Upper lobe of left lung (tissue), 6 donors: ENCODE measurements around the gene SHISAL2B. TPM values are rescaled to one million over a fixed set of nuclear protein-coding genes. Genes with fewer than 3 reads are reported as not detected.

Experiments
- ATAC-seq, 2 donors: fragments of 200-7000 bp; cut with Tn5 transposase; one replicate each; pipeline ENCODE4 v1.9.1; 2022; ENCODE audit warnings: mild to moderate bottlenecking in 2 of 2, moderate library complexity in 2 of 2; ENCODE audit not compliant: low FRiP score in 2 of 2
- DNase-seq, 2 donors: peaks; one replicate each; pipeline ENCODE4 v3.0.0-alpha.2; 2019 to 2020
- H3K27ac ChIP-seq, 4 donors: fragments of 200-600 bp; sonication (generic); one replicate each; pipeline ENCODE4 v1.5.1; 2016 to 2019
- H3K27me3 ChIP-seq, 4 donors: fragments of 200-600 bp; sonication (generic); one replicate each; pipeline ENCODE4 v1.5.1; 2017 to 2019
- H3K36me3 ChIP-seq, 4 donors: fragments of 200-600 bp; sonication (generic); one replicate each; pipeline ENCODE4 v1.5.1; 2016 to 2019
- H3K4me1 ChIP-seq, 4 donors: fragments of 200-600 bp; sonication (generic); one replicate each; pipeline ENCODE4 v1.5.1; 2018 to 2019
- H3K4me3 ChIP-seq, 4 donors: fragments of 200-600 bp; sonication (generic); one replicate each; pipeline ENCODE4 v1.5.1; 2017 to 2019; ENCODE audit warnings: mild to moderate bottlenecking in 2 of 4, moderate library complexity in 1 of 4
- H3K9me3 ChIP-seq, 4 donors: fragments of 200-600 bp; sonication (generic); one replicate each; pipeline ENCODE4 v1.5.1; 2018 to 2019
- CTCF ChIP-seq, 6 experiments: fragments of 450-650 bp in 4 of 6; fragments of 200-600 bp in 2 of 6; sonication (generic) in 2 of 6; IDR thresholded peaks; one replicate each; pipeline ENCODE4 v1.5.1; 2016 to 2019; ENCODE audit warnings: antibody characterized with exemption in 6 of 6
- EP300 ChIP-seq, 4 donors: sonication (generic); formaldehyde crosslinking; IDR thresholded peaks; one replicate each; pipeline ENCODE4 v1.5.1; 2017; ENCODE audit warnings: antibody characterized with exemption in 4 of 4, control low read depth in 2 of 4
- POLR2A ChIP-seq, 4 donors: fragments of 450-650 bp; IDR thresholded peaks; one replicate each; pipeline ENCODE4 v1.5.1; 2016 to 2017; ENCODE audit warnings: antibody characterized with exemption in 4 of 4, mild to moderate bottlenecking in 2 of 4
- POLR2AphosphoS5 ChIP-seq, 2 donors: sonication (generic); formaldehyde crosslinking; IDR thresholded peaks; one replicate each; pipeline ENCODE4 v1.5.1; 2017; ENCODE audit warnings: antibody characterized with exemption in 2 of 2
- WGBS, 2 donors: methylation state at CpG; one replicate each; pipeline ENCODE4 v1.1.5; 2017 to 2018; 5-methylcytosine and 5-hydroxymethylcytosine counted together
- total RNA-seq, 6 donors: library from RNA; depleted of rRNA in 4 of 6; stranded (reverse); fragments of >200 nt in 4 of 6; gene quantifications; one replicate each; pipeline versions ENCODE4 v1.1.0 to v1.2.1, GENCODE V29; 2016 to 2021
- donor health status: DM: no; HTN: no; CAD: no; lungs with moderate emphysema.
- donor health status: DM: no; HTN: yes; CAD: no; lungs with severe emphysema.

The SHISAL2B gene
- total RNA-seq = not detected

DNA sequence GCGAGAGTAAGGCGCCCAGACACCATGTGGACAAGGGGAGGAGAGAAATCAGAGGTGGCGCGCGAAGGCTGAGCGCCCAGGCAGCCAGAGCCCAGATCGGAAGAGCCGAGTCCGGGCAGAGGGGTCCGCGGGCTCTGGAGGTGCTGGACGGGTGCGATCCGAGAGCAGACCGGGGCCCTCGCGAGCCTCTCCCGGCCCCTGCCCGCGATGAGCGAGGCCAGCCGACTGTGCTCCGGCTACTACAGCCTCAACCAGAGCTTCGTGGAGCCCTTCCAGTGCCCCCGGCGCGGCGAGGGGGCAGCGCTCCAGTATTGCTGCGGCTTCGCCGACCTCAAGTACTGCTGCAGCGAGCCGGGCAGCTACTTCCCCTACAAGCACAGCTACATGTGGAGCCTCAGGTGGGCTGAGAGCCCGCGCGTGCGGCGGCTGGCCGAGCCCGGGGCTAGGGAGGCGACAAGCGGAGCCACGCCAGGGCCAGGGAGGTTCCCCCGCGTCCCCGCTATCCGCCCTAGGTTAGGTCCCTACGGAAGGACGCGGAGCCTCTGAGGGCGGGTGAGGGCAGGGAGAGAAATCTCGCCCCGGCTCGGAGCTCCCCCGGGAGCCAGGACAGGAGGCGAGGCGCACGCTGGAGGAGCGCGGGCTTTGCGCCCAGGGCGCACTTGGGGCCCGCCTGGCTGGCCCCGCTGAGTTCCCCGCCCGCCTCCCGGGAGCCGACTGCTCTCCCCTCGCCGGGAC is at the start of gene SHISAL2B:
TSS of gene SHISAL2B (plus strand) at position 87 of the 735 bp plus-strand sequence. CDS start at position 208, 121 bp downstream.
- TF ChIP-seq POLR2A (IDR thresholded peaks at IDR 0.05) = no peak
- TF ChIP-seq EP300 (IDR thresholded peaks at IDR 0.05) = no peak
- no peak for TF ChIP-seq CTCF (IDR thresholded peaks at IDR 0.05)
- TF ChIP-seq POLR2AphosphoS5 (IDR thresholded peaks at IDR 0.05) = no peak
- Histone ChIP-seq H3K9me3 (no peaks in the 10 kb centered on the region), H3K27me3 (peaks cover 0 to 13% (median 6%) of the 10 kb centered on the region in 4 donors), H3K4me1 (peaks cover 7 to 13% (median 9%) of the 10 kb centered on the region in 4 donors), H3K27ac (no peak within 1 kb of the TSS), H3K4me3 (peak within 1 kb of the TSS in 3 of 4 donors; percentile 8 to 30 (median 13)), H3K36me3 (no peaks in the 10 kb centered on the region)
- DNase-seq = peak in 1 of 2 donors; percentile 83
- ATAC-seq = peak; percentile 47 to 61
- WGBS, 2 donors = 3 to 5% methylated on average over 14 to 43 of the region's 71 CpGs

GRCh38 chr5:64644831-64645230 is 45.5 kb upstream of the SHISAL2B start:
- TF ChIP-seq POLR2AphosphoS5 (IDR thresholded peaks at IDR 0.05) = no peak
- no peak for TF ChIP-seq CTCF (IDR thresholded peaks at IDR 0.05)
- no peak for TF ChIP-seq EP300 (IDR thresholded peaks at IDR 0.05)
- no peak for TF ChIP-seq POLR2A (IDR thresholded peaks at IDR 0.05)
- no peaks in the 10 kb centered on the region for H3K4me1 ChIP-seq
- H3K9me3 ChIP-seq = no peaks in the 10 kb centered on the region
- H3K27me3 ChIP-seq = no peaks in the 10 kb centered on the region
- no peak overlapping the region for H3K27ac ChIP-seq
- H3K4me3 ChIP-seq = no peak overlapping the region
- ATAC-seq = no peak
- DNase-seq = no peak
- no peaks in the 10 kb centered on the region for H3K36me3 ChIP-seq

GRCh38 chr5:64646169-64646568 is 44.1 kb upstream of the SHISAL2B start:
- Histone ChIP-seq H3K27ac (no peak overlapping the region), H3K4me1 (no peaks in the 10 kb centered on the region), H3K4me3 (no peak overlapping the region), H3K36me3 (no peaks in the 10 kb centered on the region), H3K9me3 (no peaks in the 10 kb centered on the region), H3K27me3 (no peaks in the 10 kb centered on the region)
- TF ChIP-seq POLR2A (IDR thresholded peaks at IDR 0.05) (no peak), EP300 (IDR thresholded peaks at IDR 0.05) (no peak), CTCF (IDR thresholded peaks at IDR 0.05) (no peak), POLR2AphosphoS5 (IDR thresholded peaks at IDR 0.05) (no peak)
- ATAC-seq (no peak), DNase-seq (no peak)
- WGBS, 2 donors = 72 to 78% methylated on average over 3 of the region's 3 CpGs

- no peaks in the 10 kb centered on the region for H3K9me3 ChIP-seq
- DNase-seq (no peak), ATAC-seq (no peak)
- no peak overlapping the region for H3K4me3 ChIP-seq
- no peaks in the 10 kb centered on the region for H3K36me3 ChIP-seq
- no peak for TF ChIP-seq EP300 (IDR thresholded peaks at IDR 0.05)
- TF ChIP-seq POLR2AphosphoS5 (IDR thresholded peaks at IDR 0.05) = no peak
- TF ChIP-seq POLR2A (IDR thresholded peaks at IDR 0.05) = no peak
- TF ChIP-seq CTCF (IDR thresholded peaks at IDR 0.05) = no peak
- H3K27ac ChIP-seq = no peak overlapping the region
- no peaks in the 10 kb centered on the region for H3K4me1 ChIP-seq
- no peaks in the 10 kb centered on the region for H3K27me3 ChIP-seq
- WGBS, 2 donors = 81 to 83% methylated on average over 2 of the region's 2 CpGs
These were observed 40.8 kb upstream of the SHISAL2B start for GRCh38 chr5:64649512-64649911.
